OCI-LY1 (cell line): ENCODE data around the gene SLC25A1.

Source experiments
- H2AFZ ChIP-seq: fragments of 200-600 bp; sonication (generic), shearing (Covaris generic); 2 replicates; pipeline ENCODE4 v1.6.0; 2014; ENCODE audit warnings: antibody characterized with exemption, mild to moderate bottlenecking, low read length
- H3F3A ChIP-seq: fragments of 200-600 bp; sonication (generic), shearing (Covaris generic); 2 replicates; pipeline ENCODE4 v1.6.0; 2014; ENCODE audit warnings: mild to moderate bottlenecking, antibody characterized with exemption, low read length, moderate library complexity; ENCODE audit not compliant: insufficient read depth
- H3K27ac ChIP-seq: fragments of 200-600 bp; sonication (generic); 2 replicates; pipeline ENCODE4 v1.5.1; 2014; ENCODE audit warnings: low read length, mixed run types, mild to moderate bottlenecking, low read depth; ENCODE audit not compliant: poor library complexity, severe bottlenecking
- H3K27me3 ChIP-seq: fragments of 200-600 bp; sonication (generic); 2 replicates; pipeline ENCODE4 v1.6.0; 2014; ENCODE audit warnings: antibody characterized with exemption, mild to moderate bottlenecking, low read length, moderate library complexity; ENCODE audit not compliant: insufficient read depth
- H3K36me3 ChIP-seq: fragments of 200-600 bp; sonication (generic); 2 replicates; pipeline ENCODE4 v1.6.1; 2014; ENCODE audit warnings: mild to moderate bottlenecking, antibody characterized with exemption, low read length, moderate library complexity, mixed read lengths; ENCODE audit not compliant: insufficient read depth
- H3K4me1 ChIP-seq: fragments of 200-600 bp; sonication (generic); 2 replicates; pipeline ENCODE4 v1.5.1; 2014; ENCODE audit warnings: mild to moderate bottlenecking, low read length, moderate library complexity; ENCODE audit not compliant: insufficient read depth, severe bottlenecking
- H3K4me2 ChIP-seq: fragments of 200-600 bp; sonication (generic), shearing (Covaris generic); 2 replicates; pipeline ENCODE4 v1.6.1; 2014; ENCODE audit warnings: low read length
- H3K4me3 ChIP-seq: fragments of 200-600 bp; sonication (generic); 2 replicates; pipeline ENCODE4 v1.5.1; 2014; ENCODE audit warnings: low read length, low read depth, mild to moderate bottlenecking, mixed read lengths; ENCODE audit not compliant: poor library complexity, severe bottlenecking
- H3K79me2 ChIP-seq: fragments of 200-600 bp; shearing (Covaris generic); 2 replicates; pipeline ENCODE4 v1.6.1; 2016; ENCODE audit warnings: mixed run types, low read length, mixed read lengths; ENCODE audit not compliant: insufficient read depth
- H3K9ac ChIP-seq: fragments of 200-600 bp; sonication (generic), shearing (Covaris generic); 2 replicates; pipeline ENCODE4 v1.6.1; 2014; ENCODE audit warnings: mild to moderate bottlenecking, low read length, mixed read lengths
- H3K9me2 ChIP-seq: fragments of 200-600 bp; sonication (generic), shearing (Covaris generic); 2 replicates; pipeline ENCODE4 v1.6.1; 2014; ENCODE audit warnings: low read depth, mild to moderate bottlenecking, low read length, mixed read lengths
- H3K9me3 ChIP-seq: fragments of 200-600 bp; shearing (Covaris generic); 2 replicates; pipeline ENCODE4 v1.6.1; 2014; ENCODE audit warnings: low read length, mixed read lengths
- H4K20me1 ChIP-seq: fragments of 200-600 bp; sonication (generic), shearing (Covaris generic); 2 replicates; pipeline ENCODE4 v1.6.0; 2016; ENCODE audit warnings: mild to moderate bottlenecking, low read length; ENCODE audit not compliant: insufficient read depth
- EZH2 ChIP-seq: fragments of 200-600 bp; sonication (generic), shearing (Covaris generic); IDR thresholded peaks from 2 replicates; pipeline ENCODE4 v1.8.0; 2017; ENCODE audit warnings: borderline replicate concordance, mixed run types, mild to moderate bottlenecking, antibody characterized with exemption, low read length, moderate library complexity, mixed read lengths
- TF ChIP-seq, protein P1 (sequence below): fragments of 200-600 bp; sonication (generic), shearing (Covaris generic); IDR thresholded peaks from 2 replicates; pipeline ENCODE4 v1.5.1; 2017; ENCODE audit warnings: mild to moderate bottlenecking, antibody characterized with exemption, low read length, moderate library complexity, mixed read lengths

Gene SLC25A1

DNA sequence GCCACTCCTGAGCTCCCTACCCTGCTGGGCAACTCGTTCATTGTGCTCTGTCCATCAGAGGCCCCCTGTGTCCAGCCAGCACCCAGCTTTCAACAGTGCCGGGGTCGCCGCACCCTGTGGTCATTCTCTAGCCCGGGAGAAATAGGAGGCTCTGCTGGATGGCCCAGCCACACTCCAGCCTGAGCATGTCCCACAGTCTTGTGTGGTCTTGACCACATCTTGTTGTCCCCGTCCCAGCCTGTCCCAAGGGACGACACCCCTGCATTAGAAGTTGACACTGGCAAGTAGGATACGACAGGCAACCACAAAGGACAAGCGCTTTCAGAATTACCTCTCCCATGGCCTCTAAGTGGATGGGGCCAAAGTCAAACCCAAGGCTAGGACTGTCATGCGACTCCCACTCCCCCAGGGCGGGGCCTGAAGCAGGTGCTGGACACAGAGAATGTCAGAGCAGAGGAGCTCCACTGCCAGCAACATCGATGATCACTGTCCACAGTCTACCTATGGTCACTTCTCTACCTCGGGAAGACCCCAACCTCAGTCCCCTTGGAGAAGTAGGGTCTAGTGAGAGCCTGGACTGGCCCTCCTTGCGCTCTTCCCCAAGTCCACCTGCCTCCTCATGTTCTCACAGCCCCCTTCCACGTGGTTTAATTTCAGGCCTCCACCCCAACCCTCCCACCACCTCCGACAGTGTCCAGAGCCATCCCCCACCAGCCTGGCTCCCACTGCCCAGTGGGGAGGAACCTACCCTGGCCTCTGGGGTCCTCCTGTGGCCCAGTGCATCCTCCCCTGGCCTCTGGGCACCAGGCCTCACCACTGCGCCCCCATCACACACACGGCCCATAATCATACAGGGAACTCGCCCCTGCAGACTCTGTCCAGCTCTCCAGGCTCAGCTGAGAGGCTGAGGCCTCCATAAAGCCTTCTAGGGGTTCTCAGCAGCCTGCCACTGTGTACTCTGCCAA, 51.9 kb downstream of the SLC25A1 start:
- no peak overlapping the region for H3K9ac ChIP-seq
- TF ChIP-seq EZH2 = no peak
- TF ChIP-seq, protein P1, sequence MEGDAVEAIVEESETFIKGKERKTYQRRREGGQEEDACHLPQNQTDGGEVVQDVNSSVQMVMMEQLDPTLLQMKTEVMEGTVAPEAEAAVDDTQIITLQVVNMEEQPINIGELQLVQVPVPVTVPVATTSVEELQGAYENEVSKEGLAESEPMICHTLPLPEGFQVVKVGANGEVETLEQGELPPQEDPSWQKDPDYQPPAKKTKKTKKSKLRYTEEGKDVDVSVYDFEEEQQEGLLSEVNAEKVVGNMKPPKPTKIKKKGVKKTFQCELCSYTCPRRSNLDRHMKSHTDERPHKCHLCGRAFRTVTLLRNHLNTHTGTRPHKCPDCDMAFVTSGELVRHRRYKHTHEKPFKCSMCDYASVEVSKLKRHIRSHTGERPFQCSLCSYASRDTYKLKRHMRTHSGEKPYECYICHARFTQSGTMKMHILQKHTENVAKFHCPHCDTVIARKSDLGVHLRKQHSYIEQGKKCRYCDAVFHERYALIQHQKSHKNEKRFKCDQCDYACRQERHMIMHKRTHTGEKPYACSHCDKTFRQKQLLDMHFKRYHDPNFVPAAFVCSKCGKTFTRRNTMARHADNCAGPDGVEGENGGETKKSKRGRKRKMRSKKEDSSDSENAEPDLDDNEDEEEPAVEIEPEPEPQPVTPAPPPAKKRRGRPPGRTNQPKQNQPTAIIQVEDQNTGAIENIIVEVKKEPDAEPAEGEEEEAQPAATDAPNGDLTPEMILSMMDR = no peak
- H3K27ac ChIP-seq = no peak overlapping the region
- no peaks in the 10 kb centered on the region for H3K27me3 ChIP-seq
- no peaks in the 10 kb centered on the region for H4K20me1 ChIP-seq
- no peaks in the 10 kb centered on the region for H3F3A ChIP-seq
- no peak overlapping the region for H3K4me3 ChIP-seq
- H3K4me1 ChIP-seq = peaks cover 6% of the 10 kb centered on the region
- H3K9me3 ChIP-seq = no peaks in the 10 kb centered on the region
- H3K9me2 ChIP-seq = no peaks in the 10 kb centered on the region
- peaks cover 6% of the 10 kb centered on the region; the same call in 1 of the 2 replicates for H3K36me3 ChIP-seq
- H3K79me2 ChIP-seq = peaks cover 1% of the 10 kb centered on the region
- H2AFZ ChIP-seq = no peak overlapping the region
- no peak overlapping the region for H3K4me2 ChIP-seq
